ENCODE data around the gene C1orf159.

GRCh38 chr1:1033009-1033587 lies 82.8 kb downstream of the C1orf159 start:
- TF ChIP-seq BCL6 (CRISPR knock-in tag; IDR thresholded peaks at IDR 0.05) (no peak), EZH2 (IDR thresholded peaks at IDR 0.05; ENCODE audit: borderline replicate concordance, low read depth, low read length) (no peak), CREM (IDR thresholded peaks at IDR 0.05; ENCODE audit: low read depth) (peak; percentile 95), MAFK (IDR thresholded peaks at IDR 0.05; ENCODE audit: low read length) (no peak), FOXK1 (CRISPR knock-in tag; IDR thresholded peaks at IDR 0.05; ENCODE audit: borderline replicate concordance) (no peak), ZBTB8A (IDR thresholded peaks at IDR 0.05; ENCODE audit: partially characterized antibody) (no peak), ELK1 (CRISPR knock-in tag; IDR thresholded peaks at IDR 0.05) (no peak), CTCF (IDR thresholded peaks at IDR 0.05 in 2 of 3, conservative IDR thresholded peaks at IDR 0.05 in 1 of 3; ENCODE audit: insufficient read depth in 2 of 3, low read depth in 1 of 3, low read length in 3 of 3) (peak; percentile 85 to 93 (median 89)), RBFOX2 (IDR thresholded peaks at IDR 0.05; ENCODE audit: low read depth, low read length) (peak; percentile 21; the same call in 1 of the 2 replicates), ZNF431 (CRISPR knock-in tag; IDR thresholded peaks at IDR 0.05) (0 out of 2 replicates have a peak, but pooled peaks have one; percentile 31)
